T-helper 2 cell treated with Interferon-gamma antibody and Interleukin-4, amounts not matched to agents 5 μg/mL and 100 μg/mL, for 36 hours (primary cell): Measurements from ENCODE around the gene R3HDM2.
A peak's percentile ranks its signal among the peaks of the same experiment; 100 is the strongest.

Experiments
- DNase-seq: peaks from one replicate; pipeline ENCODE4 v3.0.0; 2021; ENCODE audit warnings: low spot score
- H3K27ac Mint-ChIP-seq: one replicate; pipeline ENCODE4 v1.8.0; 2021; ENCODE audit warnings: mild to moderate bottlenecking, mixed read lengths
- H3K27me3 Mint-ChIP-seq: one replicate; pipeline ENCODE4 v1.8.0; 2021; ENCODE audit warnings: low read depth, mixed read lengths
- H3K36me3 Mint-ChIP-seq: one replicate; pipeline ENCODE4 v1.8.0; 2021; ENCODE audit warnings: low read depth, mixed read lengths
- H3K4me1 Mint-ChIP-seq: one replicate; pipeline ENCODE4 v1.8.0; 2021; ENCODE audit warnings: low read depth, mixed read lengths
- H3K4me3 Mint-ChIP-seq: one replicate; pipeline ENCODE4 v1.8.0; 2022; ENCODE audit warnings: mild to moderate bottlenecking, moderate library complexity, mixed read lengths
- H3K9me3 Mint-ChIP-seq: one replicate; pipeline ENCODE4 v1.8.0; 2021; ENCODE audit warnings: mixed read lengths

The R3HDM2 gene

DNA sequence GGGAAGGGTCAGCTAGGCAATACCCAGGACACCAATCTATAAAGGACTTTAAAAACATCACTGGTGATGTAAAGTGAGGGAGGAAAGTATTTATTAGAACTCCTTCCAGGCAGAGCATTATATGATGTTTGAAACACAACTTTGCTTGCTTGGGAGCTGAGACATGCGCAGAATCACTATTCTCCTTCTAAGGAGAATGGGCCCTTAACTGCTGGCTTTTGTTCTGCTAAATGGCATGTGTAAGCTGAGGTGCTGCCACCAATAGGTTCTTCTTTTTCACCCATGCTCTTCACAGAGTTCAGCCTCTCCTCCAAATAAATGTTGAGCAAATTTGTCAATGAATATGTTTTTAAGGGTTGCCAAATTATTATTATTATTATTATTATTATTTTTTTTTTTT lies 183.8 kb downstream of the R3HDM2 start:
- Mint-ChIP-seq H3K9me3 (no peaks in the 10 kb centered on the region), H3K36me3 (no peaks in the 10 kb centered on the region), H3K27ac (no peak overlapping the region), H3K4me3 (no peak overlapping the region), H3K27me3 (peaks cover 9% of the 10 kb centered on the region), H3K4me1 (peaks cover 21% of the 10 kb centered on the region)
- no peak for DNase-seq

DNA sequence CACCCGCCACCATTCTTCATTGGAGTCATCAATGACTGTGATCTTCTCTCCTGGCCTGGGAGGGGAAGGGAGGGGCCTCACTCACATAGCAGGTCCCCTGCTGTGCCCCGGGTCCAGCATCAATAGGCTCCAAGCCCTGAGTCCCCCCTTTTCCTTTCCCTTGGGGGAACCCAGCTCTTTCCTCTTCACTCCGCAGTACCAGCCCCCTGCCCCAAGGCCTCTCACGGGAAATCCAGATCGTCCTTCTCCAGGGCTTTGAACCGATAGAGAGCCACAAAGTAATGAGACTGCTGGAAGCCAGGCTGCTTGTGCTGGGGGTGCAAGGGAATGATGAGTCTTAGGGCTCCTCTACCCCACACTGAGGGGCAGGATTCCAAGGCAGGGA lies 186.5 kb downstream of the R3HDM2 start:
- H3K4me3 Mint-ChIP-seq: peak overlapping the region; percentile 48
- H3K4me1 Mint-ChIP-seq: peaks cover 43% of the 10 kb centered on the region
- H3K36me3 Mint-ChIP-seq: no peaks in the 10 kb centered on the region
- peak overlapping the region; percentile 45 for H3K27ac Mint-ChIP-seq
- DNase-seq: no peak
- no peaks in the 10 kb centered on the region for H3K9me3 Mint-ChIP-seq
- peaks cover 27% of the 10 kb centered on the region for H3K27me3 Mint-ChIP-seq

DNA sequence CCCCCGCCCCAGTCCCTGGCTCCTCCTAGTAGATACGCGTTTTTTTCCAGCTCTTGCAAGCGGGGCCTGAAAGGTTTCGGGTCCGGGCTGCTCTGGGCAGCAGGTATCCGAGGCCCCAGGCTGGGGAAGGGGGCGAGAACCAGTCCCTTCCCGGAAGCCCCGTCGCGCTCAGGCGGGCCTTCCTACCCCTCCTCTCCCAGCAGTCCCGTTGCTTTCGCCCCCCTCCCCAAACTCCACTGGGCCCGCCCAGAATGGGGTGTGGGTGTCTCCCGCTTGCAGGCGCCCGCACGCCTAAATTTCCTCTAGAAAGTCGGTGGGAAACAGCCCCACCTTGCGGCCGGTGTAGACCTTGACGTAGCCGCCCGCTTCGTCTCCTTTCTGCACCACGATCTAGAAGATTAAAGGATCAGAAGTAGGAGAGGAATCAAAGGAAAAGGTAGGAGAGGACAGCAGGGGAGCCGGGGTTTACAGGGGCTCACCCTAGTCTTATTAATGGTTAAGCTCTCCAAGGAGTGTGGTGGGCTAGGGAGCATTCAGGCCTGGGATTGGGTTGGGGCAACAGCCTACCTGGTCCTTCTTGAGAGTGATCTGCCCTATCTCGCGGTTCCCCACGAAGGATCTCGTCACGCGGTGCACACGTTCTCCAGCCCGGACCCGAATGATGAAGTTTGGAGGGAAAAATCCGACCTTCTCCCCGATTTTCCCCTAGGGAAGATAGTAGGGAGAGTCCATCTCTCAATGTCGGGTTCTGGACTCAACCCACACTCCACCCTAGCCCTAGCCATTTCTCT lies 187.1 kb downstream of the R3HDM2 start:
- Mint-ChIP-seq H3K27me3 (peaks cover 30% of the 10 kb centered on the region), H3K4me3 (peak overlapping the region; percentile 75), H3K9me3 (no peaks in the 10 kb centered on the region), H3K4me1 (peaks cover 40% of the 10 kb centered on the region), H3K36me3 (no peaks in the 10 kb centered on the region), H3K27ac (peak overlapping the region; percentile 45)
- DNase-seq: peak; percentile 79

DNA sequence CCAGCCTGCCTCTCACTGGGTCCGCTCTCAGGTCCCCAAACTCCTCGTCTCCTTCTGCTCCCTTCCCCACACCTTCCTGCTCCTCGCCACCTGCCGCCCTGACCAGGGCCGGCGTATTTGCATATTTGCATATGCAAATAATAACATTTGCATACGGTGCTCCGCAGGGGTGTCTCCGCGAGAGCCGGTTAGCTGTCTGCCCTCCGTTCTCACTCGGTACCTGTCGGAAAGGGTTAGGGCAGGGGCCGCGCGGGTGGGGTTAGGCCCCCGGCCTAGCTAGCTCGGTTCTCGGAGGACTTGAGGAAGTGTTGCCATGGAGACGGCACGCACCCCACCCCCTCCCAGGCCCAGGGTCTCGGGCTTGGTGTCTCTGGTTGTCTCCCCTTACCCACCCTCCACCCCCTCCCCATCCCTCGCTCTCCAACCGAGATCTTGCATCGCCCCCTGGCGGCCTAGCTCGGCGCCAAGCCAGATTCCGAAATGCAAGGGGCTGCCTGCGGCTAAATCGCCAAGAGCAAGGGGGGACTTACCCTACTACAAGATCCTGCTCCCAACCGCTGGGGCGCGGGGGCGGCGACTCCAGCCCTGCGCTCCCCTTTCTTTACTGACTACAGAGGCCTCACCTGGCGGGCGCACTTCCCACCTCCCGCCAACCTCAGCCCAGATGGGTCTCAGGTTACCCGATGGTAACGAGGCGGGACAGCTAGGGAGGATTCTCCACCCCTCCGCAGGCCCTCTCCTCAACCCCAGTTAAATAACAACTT lies 188.0 kb downstream of the R3HDM2 start:
- H3K4me3 Mint-ChIP-seq: peak overlapping the region; percentile 75
- no peaks in the 10 kb centered on the region for H3K36me3 Mint-ChIP-seq
- DNase-seq: peak; percentile 66
- H3K27me3 Mint-ChIP-seq: peaks cover 30% of the 10 kb centered on the region
- H3K4me1 Mint-ChIP-seq: peaks cover 43% of the 10 kb centered on the region
- peak overlapping the region; percentile 45 for H3K27ac Mint-ChIP-seq
- no peaks in the 10 kb centered on the region for H3K9me3 Mint-ChIP-seq

DNA sequence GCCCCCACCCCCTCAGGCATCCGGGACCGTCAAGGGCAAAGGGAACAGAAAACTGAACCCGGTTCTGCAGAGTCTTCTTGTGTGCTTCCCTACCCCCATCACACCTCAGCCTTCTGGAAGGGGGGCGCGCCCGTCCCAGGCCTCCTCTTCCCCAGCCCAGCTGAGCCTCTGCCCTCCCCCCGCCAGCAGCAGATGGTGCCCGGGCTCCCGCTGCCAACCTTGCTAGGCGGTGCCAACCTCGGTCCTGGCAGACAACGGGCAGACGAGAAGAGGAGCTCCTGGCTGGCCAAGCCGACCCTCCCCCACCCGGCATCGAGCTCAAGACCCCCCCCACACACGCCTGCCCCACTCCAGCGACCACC lies 188.5 kb downstream of the R3HDM2 start:
- Mint-ChIP-seq H3K27me3 (peaks cover 35% of the 10 kb centered on the region), H3K4me1 (peaks cover 48% of the 10 kb centered on the region), H3K9me3 (no peaks in the 10 kb centered on the region), H3K4me3 (peak overlapping the region; percentile 91), H3K27ac (peak overlapping the region; percentile 45), H3K36me3 (no peaks in the 10 kb centered on the region)
- no peak for DNase-seq

DNA sequence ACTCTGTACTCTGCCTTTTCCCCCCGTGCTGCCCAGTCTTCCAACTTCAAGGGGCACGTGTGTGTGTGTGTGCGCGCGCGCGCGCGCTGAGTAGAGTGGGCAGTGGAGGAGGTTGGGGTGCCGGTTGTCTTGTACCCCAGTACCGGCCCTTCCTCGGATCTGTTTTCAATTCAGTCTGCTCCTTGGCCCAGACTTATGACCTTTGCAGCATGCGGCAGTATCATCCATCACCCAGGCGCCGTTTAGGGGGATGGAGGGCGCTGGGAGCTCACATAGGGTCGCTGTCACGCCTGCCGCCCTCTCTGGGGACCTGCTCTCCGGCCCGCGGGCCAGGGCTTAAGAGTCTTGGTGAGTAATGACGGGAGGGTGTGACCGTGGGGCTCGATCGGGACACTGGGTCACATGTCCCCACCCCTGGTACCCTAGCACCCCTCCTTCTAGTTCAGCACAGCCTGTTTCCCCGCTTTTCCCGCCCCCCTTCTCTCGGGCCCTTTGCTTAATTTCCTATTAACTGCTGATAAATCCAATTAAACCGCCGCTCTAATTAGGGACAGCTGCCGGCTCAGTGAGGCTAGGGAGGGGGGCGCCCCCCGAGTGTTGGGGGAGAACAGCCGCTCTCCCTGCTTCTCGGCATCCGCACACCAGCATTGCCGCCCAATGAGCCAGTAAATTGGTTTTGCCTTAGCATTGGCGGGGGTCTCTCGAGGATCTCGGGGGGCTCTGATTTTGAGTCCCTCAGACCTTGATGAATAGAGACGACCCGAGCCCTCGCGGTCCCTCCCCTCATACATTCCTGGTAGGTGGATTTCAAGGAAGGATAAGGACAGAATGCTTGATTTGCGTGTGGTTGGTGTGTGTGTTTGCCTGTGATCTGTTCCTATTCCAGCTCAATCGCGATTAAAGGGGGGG lies 189.2 kb downstream of the R3HDM2 start:
- H3K36me3 Mint-ChIP-seq: no peaks in the 10 kb centered on the region
- peaks cover 41% of the 10 kb centered on the region for H3K27me3 Mint-ChIP-seq
- H3K27ac Mint-ChIP-seq: no peak overlapping the region
- no peaks in the 10 kb centered on the region for H3K9me3 Mint-ChIP-seq
- peak overlapping the region; percentile 91 for H3K4me3 Mint-ChIP-seq
- H3K4me1 Mint-ChIP-seq: peaks cover 54% of the 10 kb centered on the region
- no peak for DNase-seq

DNA sequence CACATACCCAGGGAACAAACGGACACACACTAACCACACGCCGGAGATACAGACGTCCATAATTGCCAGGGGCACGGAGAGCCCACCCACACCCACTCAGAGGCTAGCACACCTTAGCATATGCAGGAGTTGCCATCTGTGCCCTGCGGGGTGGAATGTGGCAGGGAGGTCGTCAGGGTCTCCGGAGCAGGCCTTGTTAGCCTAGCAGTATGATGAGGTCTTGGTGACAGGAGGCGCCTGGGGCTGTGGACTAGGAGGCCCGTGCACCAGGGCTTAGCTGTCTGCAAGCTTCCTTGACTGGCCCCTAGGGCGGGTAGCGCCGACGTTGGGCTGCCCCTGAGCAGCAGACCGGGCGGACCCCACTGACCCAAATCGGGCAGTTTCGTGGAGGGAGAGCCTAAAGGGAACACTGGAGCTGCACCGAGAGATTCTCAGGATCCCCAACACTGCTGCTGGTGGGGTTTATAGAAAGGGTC lies 189.9 kb downstream of the R3HDM2 start:
- H3K27me3 Mint-ChIP-seq: peaks cover 45% of the 10 kb centered on the region
- no peaks in the 10 kb centered on the region for H3K9me3 Mint-ChIP-seq
- peak overlapping the region; percentile 91 for H3K4me3 Mint-ChIP-seq
- DNase-seq: no peak
- H3K4me1 Mint-ChIP-seq: peaks cover 54% of the 10 kb centered on the region
- H3K36me3 Mint-ChIP-seq: no peaks in the 10 kb centered on the region
- H3K27ac Mint-ChIP-seq: no peak overlapping the region

DNA sequence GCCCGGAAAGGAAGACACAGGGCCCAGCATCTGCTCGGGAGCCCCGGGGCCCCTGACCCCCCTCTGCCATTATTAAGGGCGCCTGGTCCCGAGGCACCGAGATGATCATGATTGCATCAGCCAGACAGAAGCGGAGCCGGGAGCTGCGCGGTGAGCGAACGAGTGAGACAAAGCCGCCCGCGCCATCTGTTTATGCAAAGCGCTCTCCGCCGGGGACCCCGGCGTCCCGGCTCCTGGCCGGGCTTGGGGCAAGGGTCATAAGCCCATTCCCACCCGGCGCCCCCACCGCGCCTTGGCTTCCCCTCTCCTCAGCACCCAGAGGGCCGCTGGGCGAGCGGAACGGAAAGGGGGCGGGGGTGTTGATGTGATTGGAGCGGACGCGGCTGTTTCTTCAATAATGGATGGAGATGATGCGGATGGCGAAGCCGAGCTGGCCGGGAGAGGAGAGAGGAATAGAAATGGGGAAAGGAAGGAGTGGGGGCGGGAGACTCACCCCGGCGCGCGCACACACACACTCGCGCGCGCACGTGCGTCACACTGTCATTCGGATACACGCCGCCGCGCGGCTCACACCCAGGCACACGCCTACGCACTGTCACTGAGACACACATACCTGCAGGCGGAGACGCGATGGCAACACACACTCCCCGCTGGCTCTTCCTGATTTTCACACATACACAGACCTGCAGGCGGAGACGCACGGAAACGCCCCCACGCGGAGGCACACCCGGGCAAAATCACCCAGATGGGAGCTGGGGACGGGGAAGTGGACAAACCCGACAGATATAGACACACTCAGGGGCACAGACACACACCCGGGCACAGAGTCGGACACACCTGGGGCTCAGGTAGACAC lies 190.5 kb downstream of the R3HDM2 start:
- peaks cover 45% of the 10 kb centered on the region for H3K27me3 Mint-ChIP-seq
- H3K4me1 Mint-ChIP-seq: peaks cover 54% of the 10 kb centered on the region
- H3K27ac Mint-ChIP-seq: peak overlapping the region; percentile 85
- no peaks in the 10 kb centered on the region for H3K9me3 Mint-ChIP-seq
- DNase-seq: peak; percentile 79
- H3K4me3 Mint-ChIP-seq: peak overlapping the region; percentile 91
- H3K36me3 Mint-ChIP-seq: peaks cover 2% of the 10 kb centered on the region

DNA sequence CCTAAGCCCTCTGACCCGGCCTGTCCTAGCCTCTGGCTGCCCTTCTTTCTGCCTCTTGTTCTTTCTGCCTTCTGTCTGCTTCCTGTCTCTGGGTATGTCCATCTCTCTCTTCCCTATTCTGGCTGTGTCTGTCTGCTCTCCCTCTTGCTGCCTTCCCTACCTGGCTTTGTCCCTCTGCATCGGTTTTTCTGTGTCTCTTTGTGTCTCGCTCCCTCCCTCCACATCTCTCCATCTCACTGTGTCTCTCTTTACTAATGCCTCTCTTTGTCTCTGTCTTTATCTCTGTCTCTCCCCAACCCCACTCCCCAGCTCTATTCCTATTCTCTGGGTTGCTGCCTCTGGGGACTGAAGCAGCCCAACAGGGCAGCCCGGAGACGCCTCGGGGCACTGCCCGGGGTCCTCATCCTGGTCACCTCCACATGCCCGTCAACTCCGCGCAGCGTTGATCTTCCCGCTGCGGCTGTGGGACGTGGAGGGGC lies 191.2 kb downstream of the R3HDM2 start:
- peaks cover 4% of the 10 kb centered on the region for H3K36me3 Mint-ChIP-seq
- peak overlapping the region; percentile 91 for H3K4me3 Mint-ChIP-seq
- H3K4me1 Mint-ChIP-seq: peaks cover 55% of the 10 kb centered on the region
- peaks cover 45% of the 10 kb centered on the region for H3K27me3 Mint-ChIP-seq
- no peaks in the 10 kb centered on the region for H3K9me3 Mint-ChIP-seq
- peak overlapping the region; percentile 85 for H3K27ac Mint-ChIP-seq
- DNase-seq: no peak

DNA sequence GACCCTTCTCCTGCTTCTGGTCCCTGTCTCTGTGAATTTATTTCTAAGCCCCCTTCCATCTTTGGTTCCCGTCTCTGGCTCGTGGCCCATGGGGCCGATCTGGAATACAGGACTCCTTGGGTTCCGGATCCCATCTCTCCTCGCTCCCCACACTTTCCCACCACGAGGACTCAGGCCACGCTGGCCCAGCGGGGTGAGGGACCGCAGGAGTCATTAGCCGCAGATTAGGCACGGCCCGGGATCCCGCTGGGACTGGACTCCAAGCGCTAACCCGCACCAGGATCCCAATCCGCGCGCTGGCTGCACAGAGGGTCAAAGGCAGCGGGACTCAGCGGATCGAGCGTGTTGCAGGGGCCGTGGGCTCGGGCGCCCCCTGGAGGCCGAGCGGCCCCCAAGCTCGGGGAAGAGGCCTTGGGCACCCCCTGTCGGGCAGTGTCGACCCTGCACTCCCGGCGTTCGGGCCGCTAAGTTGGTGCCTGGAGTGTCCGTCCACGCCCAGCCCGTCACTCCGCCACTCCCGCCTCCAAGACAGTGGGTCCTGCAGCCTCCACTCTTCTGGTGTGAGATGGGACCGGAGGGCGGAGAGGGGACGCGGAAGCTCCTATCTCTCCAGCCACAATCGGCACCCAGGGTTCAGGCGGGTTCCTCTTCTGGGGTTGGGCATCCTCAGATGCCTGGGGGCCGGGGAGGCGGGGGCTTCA lies 191.8 kb downstream of the R3HDM2 start:
- Mint-ChIP-seq H3K4me3 (peak overlapping the region; percentile 91), H3K4me1 (peaks cover 53% of the 10 kb centered on the region), H3K36me3 (peaks cover 10% of the 10 kb centered on the region), H3K9me3 (no peaks in the 10 kb centered on the region), H3K27me3 (peaks cover 45% of the 10 kb centered on the region), H3K27ac (peak overlapping the region; percentile 4)
- DNase-seq: peak; percentile 87

DNA sequence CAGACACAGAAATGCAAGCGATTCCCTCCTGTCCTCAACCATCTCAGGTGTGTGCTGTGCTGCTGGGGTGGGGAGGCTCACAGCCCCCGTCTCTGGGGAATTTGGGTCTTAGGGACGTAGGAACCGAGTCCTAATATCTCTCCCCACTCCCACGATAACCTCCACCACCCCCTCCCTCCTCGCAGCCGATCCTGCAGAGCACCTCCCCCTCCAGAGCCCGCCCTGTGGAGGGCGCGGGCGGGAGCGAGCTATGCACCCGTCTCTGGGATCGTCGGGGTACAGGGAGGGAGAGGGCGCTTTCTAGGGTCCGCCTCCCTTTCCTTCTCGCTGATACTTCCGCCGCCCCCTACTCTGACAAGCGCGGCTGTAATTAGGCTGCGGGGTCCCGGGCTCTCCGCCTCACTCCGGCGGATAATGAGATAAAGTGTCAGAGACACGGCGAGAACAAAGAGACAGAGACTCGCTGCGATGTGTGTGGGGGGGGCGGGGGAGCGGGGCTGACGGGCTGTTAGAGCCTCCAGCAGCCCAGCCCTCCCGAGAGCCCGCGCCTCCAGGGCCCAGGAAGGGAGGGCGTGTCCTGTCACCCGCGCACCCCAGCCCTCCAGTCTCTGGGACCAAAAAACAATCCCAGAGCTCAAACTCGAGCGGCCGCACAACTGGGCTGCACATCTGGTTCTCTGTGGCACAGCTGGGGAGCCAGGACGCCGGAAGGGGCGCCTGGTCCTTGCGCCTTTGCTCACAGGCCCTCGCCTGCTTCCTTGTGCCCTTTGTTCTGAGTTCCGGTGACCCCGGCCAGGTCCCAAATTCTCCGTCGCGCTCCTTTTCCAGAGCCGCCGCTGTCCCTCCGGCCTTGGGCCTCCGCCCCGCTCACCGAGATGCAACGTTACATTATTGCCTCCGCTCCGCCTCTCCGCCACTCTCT lies 192.7 kb downstream of the R3HDM2 start:
- Mint-ChIP-seq H3K9me3 (no peaks in the 10 kb centered on the region), H3K4me3 (peak overlapping the region; percentile 91), H3K27me3 (peaks cover 42% of the 10 kb centered on the region), H3K4me1 (peaks cover 50% of the 10 kb centered on the region), H3K36me3 (peaks cover 18% of the 10 kb centered on the region), H3K27ac (no peak overlapping the region)
- DNase-seq: no peak

DNA sequence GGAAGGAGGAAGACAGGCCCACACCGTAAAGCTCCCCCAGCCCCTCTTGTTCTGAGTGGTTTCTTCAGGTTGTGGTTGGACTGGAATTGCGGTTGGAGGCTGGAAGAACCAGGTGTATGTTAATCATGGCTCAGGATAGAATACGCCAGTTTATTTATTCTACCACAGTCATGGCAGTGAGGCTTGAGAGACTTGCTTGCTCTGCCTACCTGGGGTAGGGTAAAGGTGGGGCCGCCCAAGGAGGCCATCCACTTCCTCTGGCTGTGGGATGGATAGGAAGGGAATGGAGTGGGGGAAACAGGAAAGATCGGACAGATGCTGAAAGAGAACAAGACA lies 193.3 kb downstream of the R3HDM2 start:
- Mint-ChIP-seq H3K36me3 (peaks cover 24% of the 10 kb centered on the region), H3K27ac (no peak overlapping the region), H3K4me3 (peak overlapping the region; percentile 74), H3K27me3 (peaks cover 40% of the 10 kb centered on the region), H3K4me1 (peaks cover 50% of the 10 kb centered on the region), H3K9me3 (no peaks in the 10 kb centered on the region)
- no peak for DNase-seq
